ENCODE data around the gene NEUROD6.

- no peak for TF ChIP-seq CTCF (conservative IDR thresholded peaks at IDR 0.05; ENCODE audit: low read depth in 2 of 2)
- TF ChIP-seq EZH2 (IDR thresholded peaks at IDR 0.05; ENCODE audit: low read depth, unreplicated experiment) = no peak
- TF ChIP-seq POLR2AphosphoS5 (IDR thresholded peaks at IDR 0.05; ENCODE audit: low read depth) = no peak
- no peak for TF ChIP-seq EZH2phosphoT487 (IDR thresholded peaks at IDR 0.05; ENCODE audit: unreplicated experiment)
- TF ChIP-seq NANOG (IDR thresholded peaks at IDR 0.05; ENCODE audit: borderline replicate concordance) = no peak
- TF ChIP-seq ETS1 (IDR thresholded peaks at IDR 0.05) = no peak
- no peak for TF ChIP-seq REST (IDR thresholded peaks at IDR 0.05; ENCODE audit: unreplicated experiment)
- TF ChIP-seq JUNB (IDR thresholded peaks at IDR 0.05; ENCODE audit: unreplicated experiment) = no peak
- no peak for TF ChIP-seq CREB1 (CRISPR knock-in tag; IDR thresholded peaks at IDR 0.05; ENCODE audit: low read depth)
- no peak for TF ChIP-seq ZNF114 (CRISPR knock-in tag; IDR thresholded peaks at IDR 0.05)
- TF ChIP-seq ZNF331 (CRISPR knock-in tag; IDR thresholded peaks at IDR 0.05; ENCODE audit: low read depth) = no peak
- no peak for TF ChIP-seq ZNF462 (CRISPR knock-in tag; IDR thresholded peaks at IDR 0.05)
- TF ChIP-seq STAT1 (IDR thresholded peaks at IDR 0.05; ENCODE audit: unreplicated experiment) = no peak
Measured at GRCh38 chr7:31382722-31383121, 42.2 kb upstream of the NEUROD6 start.

Data from GM23338 (cell line).